A673 (cell line): ENCODE measurements around the gene RIN1. TPM values are rescaled to one million over a fixed set of nuclear protein-coding genes. Genes with fewer than 3 reads are reported as not detected.

ENCODE experiments used
- BruUV-seq: library from RNA; stranded (reverse); fragments of 400-500 nt; replicated peaks from 2 replicates; lab custom pipeline; 2021; lab: Mats Ljungman, UMichigan
- CTCF ChIA-PET: fragments of 300-600 bp; sonication (Branson Sonifier 250); formaldehyde crosslinking; loops from one replicate; lab custom pipeline; 2022; ENCODE audit warnings: antibody characterized with exemption; lab: Charles Lee
- POLR2A ChIA-PET: fragments of 300-600 bp; sonication (Branson Sonifier 250); formaldehyde crosslinking; loops from one replicate; lab custom pipeline; 2022; ENCODE audit warnings: antibody characterized with exemption; ENCODE audit not compliant: low non-redundant PET; lab: Charles Lee
- DNase-seq: peaks from one replicate; pipeline ENCODE4 v3.0.0-alpha.2; 2015; ENCODE audit warnings: low spot score
- H3K27ac ChIP-seq: fragments of 200-600 bp; sonication (generic); 2 replicates; pipeline ENCODE4 v1.5.1; 2016; ENCODE audit warnings: mixed run types, low read depth, mild to moderate bottlenecking, mixed read lengths, antibody characterized with exemption, low read length; ENCODE audit not compliant: poor library complexity, severe bottlenecking
- H3K27me3 ChIP-seq: fragments of 200-600 bp; sonication (generic); replicated peaks from 2 replicates; pipeline ENCODE4 v1.6.1; 2017; ENCODE audit warnings: mixed run types, low read depth, mild to moderate bottlenecking, mixed read lengths, antibody characterized with exemption, low read length; ENCODE audit not compliant: insufficient read depth, poor library complexity
- H3K36me3 ChIP-seq: fragments of 200-600 bp; sonication (generic); 2 replicates; pipeline ENCODE4 v1.6.1; 2016; ENCODE audit warnings: mixed run types, mild to moderate bottlenecking, mixed read lengths, antibody characterized with exemption, low read length; ENCODE audit not compliant: insufficient read depth, poor library complexity, severe bottlenecking
- H3K4me1 ChIP-seq: fragments of 200-600 bp; sonication (generic); 2 replicates; pipeline ENCODE4 v1.6.1; 2017; ENCODE audit warnings: mixed run types, mild to moderate bottlenecking, mixed read lengths, antibody characterized with exemption, low read length; ENCODE audit not compliant: insufficient read depth, poor library complexity, severe bottlenecking
- H3K4me3 ChIP-seq: fragments of 200-600 bp; sonication (generic); 2 replicates; pipeline ENCODE4 v1.5.1; 2016; ENCODE audit warnings: low read depth, mixed run types, mild to moderate bottlenecking, mixed read lengths, low read length; ENCODE audit not compliant: poor library complexity, severe bottlenecking
- H3K9me3 ChIP-seq: fragments of 200-600 bp; sonication (generic); 2 replicates; pipeline ENCODE4 v1.6.1; 2016; ENCODE audit warnings: mixed run types, low read depth, mild to moderate bottlenecking, mixed read lengths, antibody characterized with exemption, low read length; ENCODE audit not compliant: poor library complexity, severe bottlenecking
- CTCF ChIP-seq: fragments of 300-800, 200-600 bp; sonication (generic); conservative IDR thresholded peaks from 2 replicates; pipeline ENCODE4 v1.5.1; 2017; ENCODE audit warnings: low read depth, mild to moderate bottlenecking, antibody characterized with exemption, low read length, moderate library complexity, mixed read lengths
- EZH2 ChIP-seq: fragments of 200-600 bp; sonication (generic); IDR thresholded peaks from 2 replicates; pipeline ENCODE4 v1.6.1; 2017; ENCODE audit warnings: borderline replicate concordance, low read depth, mild to moderate bottlenecking, mixed read lengths, antibody characterized with exemption, low read length; ENCODE audit not compliant: poor library complexity, severe bottlenecking
- intact Hi-C: fragments of 100-400 bp; cut with micrococcal nuclease; formaldehyde crosslinking; loops from one replicate; pipeline ENCODE4 v1.10.0; 2022; ENCODE audit not compliant: unreplicated experiment
- total RNA-seq: library from RNA; stranded (reverse); gene quantifications from 2 replicates; pipeline ENCODE4 v1.2.3, GENCODE V29; 2021

Gene RIN1
- total RNA-seq, 1 experiment from 2014 or later: 4.9 TPM

- H3K9me3 ChIP-seq: no peaks in the 10 kb centered on the region
- no peak for DNase-seq
- ChIA-PET POLR2A (no interaction called here), CTCF (interaction anchor here (1.1 kb wide), 1 partner anchor 50 kb away, joined by 7 read pairs; no protein-coding TSS in a partner anchor)
- TF ChIP-seq EZH2 (no peak), CTCF (no peak)
- TSS peak; percentile 50 for BruUV-seq
- peaks cover 70% of the 10 kb centered on the region for H3K4me1 ChIP-seq
- peak overlapping the region; percentile 100 for H3K27ac ChIP-seq
- H3K4me3 ChIP-seq: peak overlapping the region; percentile 57
- no peaks in the 10 kb centered on the region for H3K36me3 ChIP-seq
- H3K27me3 ChIP-seq: no peaks in the 10 kb centered on the region
- intact Hi-C loops: loop anchor here (5.0 kb wide), 1 partner anchor 72 kb away; no protein-coding TSS in a partner anchor
Measured at GRCh38 chr11:66314561-66315497, 21.4 kb downstream of the RIN1 start.

GRCh38 chr11:66314186-66314501, 22.1 kb downstream of the RIN1 start:
- peak overlapping the region; percentile 57 for H3K4me3 ChIP-seq
- ChIA-PET CTCF (no interaction called here), POLR2A (no interaction called here)
- no peak for TF ChIP-seq EZH2
- TF ChIP-seq CTCF: no peak
- no peak for DNase-seq
- H3K4me1 ChIP-seq: peaks cover 68% of the 10 kb centered on the region
- H3K9me3 ChIP-seq: no peaks in the 10 kb centered on the region
- no peaks in the 10 kb centered on the region for H3K27me3 ChIP-seq
- intact Hi-C loops: loop anchor here (5.0 kb wide), 1 partner anchor 73 kb away; no protein-coding TSS in a partner anchor
- H3K36me3 ChIP-seq: no peaks in the 10 kb centered on the region
- H3K27ac ChIP-seq: peak overlapping the region; percentile 100
- BruUV-seq: no TSS peak

GRCh38 chr11:66313321-66314185, 22.7 kb downstream of the RIN1 start:
- intact Hi-C loops: loop anchor here (2.0 to 5.0 kb wide), 2 partner anchors 31 to 74 kb away; partner anchors contain the start of gene BRMS1
- Histone ChIP-seq H3K4me1 (peaks cover 62% of the 10 kb centered on the region), H3K4me3 (peak overlapping the region; percentile 57), H3K36me3 (no peaks in the 10 kb centered on the region), H3K27me3 (no peaks in the 10 kb centered on the region), H3K27ac (peak overlapping the region; percentile 100), H3K9me3 (no peaks in the 10 kb centered on the region)
- DNase-seq: no peak
- POLR2A ChIA-PET: interaction anchor here (0.6 to 1.1 kb wide), 3 partner anchors 153 to 304 kb away, joined by 3 read pairs; partner anchors contain the start of gene PELI3
- CTCF ChIA-PET: interaction anchor here (0.6 to 2.6 kb wide), 11 partner anchors 9 to 1453 kb away, joined by 3 to 17 read pairs (median 6); partner anchors contain the start of genes MRPL11 and YIF1A
- BruUV-seq: no TSS peak
- TF ChIP-seq CTCF: peak; percentile 63
- no peak for TF ChIP-seq EZH2
